Activated CD4-positive, alpha-beta T cell treated with anti-CD3 and anti-CD28 coated beads, Interleukin-2, amount 10 ng/mL, durations not matched to agents 7 days and 5 days (primary cell): Measurements from ENCODE around the gene PAN3. TPM values are rescaled to one million over a fixed set of nuclear protein-coding genes. Genes with fewer than 3 reads are reported as not detected.
A peak's percentile ranks its signal among the peaks of the same experiment; 100 is the strongest.
"Not testable (repeated sequence)": the region's sequence is repeated elsewhere in the genome, so short reads cannot be mapped to it uniquely, and the experiment has no call there.

Experiments
- CTCF ChIA-PET: fragments of 350-600 bp; sonication (Branson Sonifier 250); formaldehyde crosslinking; loops from one replicate; lab custom pipeline; 2021; ENCODE audit warnings: antibody characterized with exemption; lab: Charles Lee
- POLR2A ChIA-PET: fragments of 350-600 bp; sonication (Branson Sonifier 250); formaldehyde crosslinking; loops from one replicate; lab custom pipeline; 2021; ENCODE audit warnings: antibody characterized with exemption; lab: Charles Lee
- DNase-seq: peaks from one replicate; pipeline ENCODE4 v3.0.0-alpha.2; 2020
- H3K27ac Mint-ChIP-seq: one replicate; pipeline ENCODE4 v1.8.0; 2021; ENCODE audit warnings: mild to moderate bottlenecking, moderate library complexity, mixed read lengths
- H3K27me3 Mint-ChIP-seq: one replicate; pipeline ENCODE4 v1.8.0; 2021; ENCODE audit warnings: mixed read lengths
- H3K36me3 Mint-ChIP-seq: one replicate; pipeline ENCODE4 v1.8.0; 2021; ENCODE audit warnings: low read depth, mixed read lengths
- H3K4me1 Mint-ChIP-seq: one replicate; pipeline ENCODE4 v1.8.0; 2021; ENCODE audit warnings: mixed read lengths
- H3K4me3 Mint-ChIP-seq: one replicate; pipeline ENCODE4 v1.8.0; 2021; ENCODE audit warnings: mild to moderate bottlenecking, moderate library complexity, mixed read lengths
- H3K9me3 Mint-ChIP-seq: one replicate; pipeline ENCODE4 v1.8.0; 2021; ENCODE audit warnings: mixed read lengths
- total RNA-seq, 2 experiments: library from RNA; stranded (reverse); gene quantifications; one replicate each; pipeline ENCODE4 v1.2.3, GENCODE V29; 2021

PAN3 gene
- total RNA-seq, 2 experiments from 2014 or later, result 46.1 to 47.1 TPM

GRCh38 chr13:28117689-28118377 is 20.5 kb upstream of the PAN3 start:
- ChIA-PET POLR2A (interaction anchor here (0.5 to 0.6 kb wide), 2 partner anchors 9 to 586 kb away, joined by 5 read pairs; no protein-coding TSS in a partner anchor), CTCF (no interaction called here)

GRCh38 chr13:28120317-28120716 is 18.0 kb upstream of the PAN3 start:
- Mint-ChIP-seq H3K36me3 (no peaks in the 10 kb centered on the region), H3K4me1 (peaks cover 5% of the 10 kb centered on the region), H3K27ac (no peak overlapping the region), H3K27me3 (peaks cover 9% of the 10 kb centered on the region), H3K9me3 (no peaks in the 10 kb centered on the region), H3K4me3 (no peak overlapping the region)
- DNase-seq, result no peak
- CTCF ChIA-PET, result no interaction called here
- POLR2A ChIA-PET, result no interaction called here

More at GRCh38 chr13:28117689-28118377, 20.5 kb upstream of the PAN3 start:
- Mint-ChIP-seq H3K27me3 (peaks cover 9% of the 10 kb centered on the region), H3K27ac (no peak overlapping the region), H3K4me1 (peaks cover 5% of the 10 kb centered on the region), H3K36me3 (no peaks in the 10 kb centered on the region), H3K9me3 (no peaks in the 10 kb centered on the region), H3K4me3 (no peak overlapping the region)
- no peak for DNase-seq

GRCh38 chr13:28121224-28121623 is 17.1 kb upstream of the PAN3 start:
- Mint-ChIP-seq H3K27ac (no peak overlapping the region), H3K9me3 (no peaks in the 10 kb centered on the region), H3K4me3 (no peak overlapping the region), H3K27me3 (peaks cover 9% of the 10 kb centered on the region), H3K36me3 (no peaks in the 10 kb centered on the region), H3K4me1 (peaks cover 5% of the 10 kb centered on the region)
- POLR2A ChIA-PET, result no interaction called here
- DNase-seq, result no peak
- CTCF ChIA-PET, result no interaction called here

GRCh38 chr13:28128030-28128429 is 10.3 kb upstream of the PAN3 start:
- no peak overlapping the region for H3K4me3 Mint-ChIP-seq
- H3K27me3 Mint-ChIP-seq, result peaks cover 8% of the 10 kb centered on the region
- CTCF ChIA-PET, result interaction anchor here (0.6 kb wide), 1 partner anchor 102 kb away, joined by 4 read pairs; no protein-coding TSS in a partner anchor
- POLR2A ChIA-PET, result no interaction called here
- no peaks in the 10 kb centered on the region for H3K4me1 Mint-ChIP-seq
- H3K27ac Mint-ChIP-seq, result no peak overlapping the region
- DNase-seq, result no peak
- no peaks in the 10 kb centered on the region for H3K9me3 Mint-ChIP-seq
- no peaks in the 10 kb centered on the region for H3K36me3 Mint-ChIP-seq

GRCh38 chr13:28128926-28129325 is 9.4 kb upstream of the PAN3 start:
- H3K27me3 Mint-ChIP-seq, result peaks cover 8% of the 10 kb centered on the region

GRCh38 chr13:28129911-28130693 is 8.2 kb upstream of the PAN3 start:
- H3K4me1 Mint-ChIP-seq, result no peaks in the 10 kb centered on the region
- ChIA-PET CTCF (no interaction called here), POLR2A (no interaction called here)
- H3K4me3 Mint-ChIP-seq, result no peak overlapping the region
- no peaks in the 10 kb centered on the region for H3K9me3 Mint-ChIP-seq
- no peak for DNase-seq
- H3K36me3 Mint-ChIP-seq, result no peaks in the 10 kb centered on the region
- H3K27ac Mint-ChIP-seq, result no peak overlapping the region
- peaks cover 8% of the 10 kb centered on the region for H3K27me3 Mint-ChIP-seq

More at GRCh38 chr13:28128926-28129325, 9.4 kb upstream of the PAN3 start:
- no peak for DNase-seq
- Mint-ChIP-seq H3K27ac (no peak overlapping the region), H3K36me3 (no peaks in the 10 kb centered on the region), H3K9me3 (no peaks in the 10 kb centered on the region), H3K4me3 (no peak overlapping the region), H3K4me1 (no peaks in the 10 kb centered on the region)
- CTCF ChIA-PET, result interaction anchor here (0.6 kb wide), 1 partner anchor 101 kb away, joined by 4 read pairs; no protein-coding TSS in a partner anchor
- POLR2A ChIA-PET, result no interaction called here

GRCh38 chr13:28131646-28132045 is 6.7 kb upstream of the PAN3 start:
- Mint-ChIP-seq H3K36me3 (no peaks in the 10 kb centered on the region), H3K27ac (no peak overlapping the region), H3K9me3 (no peaks in the 10 kb centered on the region), H3K4me3 (no peak overlapping the region), H3K27me3 (peaks cover 8% of the 10 kb centered on the region), H3K4me1 (peaks cover 8% of the 10 kb centered on the region)
- ChIA-PET POLR2A (no interaction called here), CTCF (no interaction called here)
- DNase-seq, result no peak

- ChIA-PET POLR2A (interaction anchor here (0.6 kb wide), 2 partner anchors 48 to 1808 kb away, joined by 3 read pairs; no protein-coding TSS in a partner anchor), CTCF (interaction anchor here (1.1 kb wide), 1 partner anchor 11 kb away, joined by 4 read pairs; no protein-coding TSS in a partner anchor)
- peak; percentile 18 for DNase-seq
- Mint-ChIP-seq H3K27ac (peak overlapping the region; percentile 99), H3K4me3 (peak overlapping the region; percentile 93), H3K9me3 (no peaks in the 10 kb centered on the region), H3K4me1 (peaks cover 36% of the 10 kb centered on the region), H3K27me3 (no peaks in the 10 kb centered on the region), H3K36me3 (peaks cover 10% of the 10 kb centered on the region)
Measured at GRCh38 chr13:28136916-28137315, 1.4 kb upstream of the PAN3 start.

GRCh38 chr13:28137596-28137995 is 749 bp upstream of the PAN3 start:
- Mint-ChIP-seq H3K27me3 (no peaks in the 10 kb centered on the region), H3K4me1 (peaks cover 43% of the 10 kb centered on the region), H3K4me3 (peak overlapping the region; percentile 93), H3K27ac (peak overlapping the region; percentile 99), H3K36me3 (peaks cover 12% of the 10 kb centered on the region), H3K9me3 (no peaks in the 10 kb centered on the region)
- CTCF ChIA-PET, result interaction anchor here (0.6 to 0.7 kb wide), 2 partner anchors 44 to 279 kb away, joined by 3 to 6 read pairs; no protein-coding TSS in a partner anchor
- no peak for DNase-seq
- POLR2A ChIA-PET, result no interaction called here

- H3K4me3 Mint-ChIP-seq, result peak overlapping the region; percentile 93
Measured at GRCh38 chr13:28138756-28139470, 568 bp downstream of the PAN3 start.

GRCh38 chr13:28140433-28141125 is 2.2 kb downstream of the PAN3 start:
- POLR2A ChIA-PET, result interaction anchor here (0.6 kb wide), 1 partner anchor 352 kb away, joined by 3 read pairs; no protein-coding TSS in a partner anchor
- no peak for DNase-seq
- Mint-ChIP-seq H3K4me3 (peak overlapping the region; percentile 93), H3K27me3 (no peaks in the 10 kb centered on the region), H3K27ac (peak overlapping the region; percentile 64), H3K4me1 (peaks cover 49% of the 10 kb centered on the region), H3K36me3 (peaks cover 17% of the 10 kb centered on the region), H3K9me3 (no peaks in the 10 kb centered on the region)
- CTCF ChIA-PET, result interaction anchor here (1.1 kb wide), 1 partner anchor 17 kb away, joined by 3 read pairs; no protein-coding TSS in a partner anchor

More at GRCh38 chr13:28138756-28139470, 568 bp downstream of the PAN3 start:
- Mint-ChIP-seq H3K27ac (peak overlapping the region; percentile 99), H3K36me3 (peaks cover 14% of the 10 kb centered on the region), H3K27me3 (no peaks in the 10 kb centered on the region), H3K9me3 (no peaks in the 10 kb centered on the region), H3K4me1 (peaks cover 49% of the 10 kb centered on the region)
- peak; percentile 93 for DNase-seq
- ChIA-PET POLR2A (no interaction called here), CTCF (interaction anchor here (0.6 to 1.5 kb wide), 3 partner anchors 15 to 275 kb away, joined by 3 to 4 read pairs (median 3); no protein-coding TSS in a partner anchor)

- DNase-seq, H3K27ac Mint-ChIP-seq, H3K9me3 Mint-ChIP-seq, CTCF ChIA-PET, POLR2A ChIA-PET, H3K27me3 Mint-ChIP-seq: not testable (repeated sequence)
- peaks cover 17% of the 10 kb centered on the region for H3K36me3 Mint-ChIP-seq
- peaks cover 42% of the 10 kb centered on the region for H3K4me1 Mint-ChIP-seq
- H3K4me3 Mint-ChIP-seq, result peak overlapping the region; percentile 5
Measured at GRCh38 chr13:28141542-28141941, 3.2 kb downstream of the PAN3 start.
